B cell (primary cell): Measurements from ENCODE around the gene ZCWPW2.

Experiments used
- CTCF ChIP-seq: fragments of 200-600 bp; IDR thresholded peaks from one replicate; pipeline ENCODE4 v1.8.0; 2022; ENCODE audit warnings: antibody characterized with exemption, mild to moderate bottlenecking
- EZH2 ChIP-seq: IDR thresholded peaks from 2 replicates; pipeline ENCODE4 v1.6.1; 2012; ENCODE audit warnings: borderline replicate concordance, low read depth, mild to moderate bottlenecking, moderate library complexity, low read length; ENCODE audit not compliant: insufficient read depth, poor library complexity, severe bottlenecking

- no peak for TF ChIP-seq CTCF
- no peak for TF ChIP-seq EZH2
Measured at GRCh38 chr3:28316226-28316625, 32.3 kb upstream of the ZCWPW2 start.
